Stimulated activated CD4-positive, alpha-beta T cell treated with anti-CD3 and anti-CD28 coated beads, Interleukin-1b, Interleukin-23, amount 100 ng/mL, for 48 hours (primary cell): ENCODE measurements around the gene KXD1.
"Not testable (repeated sequence)": the region's sequence is repeated elsewhere in the genome, so short reads cannot be mapped to it uniquely, and the experiment has no call there.

Experiments used
- DNase-seq: peaks from one replicate; pipeline ENCODE4 v3.0.0-alpha.2; 2020

KXD1 gene

GRCh38 chr19:18587561-18587960 lies 29.9 kb downstream of the KXD1 start:
- DNase-seq, result no peak

- no peak for DNase-seq
Measured at GRCh38 chr19:18587962-18588610, 30.4 kb downstream of the KXD1 start.

DNA sequence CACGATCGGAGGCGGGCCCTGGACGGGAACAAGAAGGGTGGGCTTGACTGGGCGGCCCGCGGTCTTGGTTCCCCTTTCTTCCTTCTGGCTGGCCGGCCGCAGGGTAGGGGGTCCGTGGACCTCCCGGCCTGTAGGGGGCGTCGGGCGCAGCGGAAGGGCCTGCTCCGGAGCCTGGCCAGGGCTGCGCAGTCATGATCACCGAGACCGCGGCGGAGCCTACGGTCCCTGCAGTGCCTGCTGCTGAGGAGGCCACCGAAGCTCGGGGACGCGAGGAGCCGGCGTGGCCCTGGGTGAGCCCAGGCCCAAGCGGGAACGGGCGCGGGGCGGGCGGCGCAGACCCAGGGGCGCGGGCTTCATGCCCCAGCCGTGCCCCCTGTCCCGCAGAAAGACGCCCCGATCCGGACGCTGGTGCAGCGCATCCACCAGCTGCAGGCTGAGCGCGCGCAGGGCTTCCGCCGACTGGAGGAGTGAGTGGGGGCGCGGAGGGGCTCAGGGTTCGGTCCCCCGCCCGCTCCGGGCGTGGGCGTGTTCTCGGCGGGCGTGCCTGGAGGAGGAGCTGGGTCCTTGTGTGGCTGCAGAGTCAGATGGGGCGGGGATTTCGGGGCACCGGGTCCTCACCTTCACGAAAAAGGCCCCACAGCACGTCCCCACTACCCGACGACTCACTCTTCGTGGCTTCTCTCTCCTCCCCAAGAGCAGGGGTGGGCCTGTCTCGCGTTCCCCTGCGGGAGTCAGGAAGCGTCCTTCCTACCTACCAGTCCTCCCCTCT lies 31.1 kb downstream of the KXD1 start, which contains the start of gene REX1BD:
Gene REX1BD, plus strand, starts transcription at position 188 of the 769 bp plus-strand sequence. Its CDS starts 4 bp downstream, at position 192.
- peak; percentile 87 for DNase-seq

- DNase-seq, result peak; percentile 77
Measured at GRCh38 chr19:18589380-18590272, 32.0 kb downstream of the KXD1 start.

- DNase-seq, result peak; percentile 35
Measured at GRCh38 chr19:18590273-18591272, 32.9 kb downstream of the KXD1 start.

- no peak for DNase-seq
Measured at GRCh38 chr19:18591735-18592385, 34.2 kb downstream of the KXD1 start.

- DNase-seq, result not testable (repeated sequence)
Measured at GRCh38 chr19:18592732-18593131, 35.1 kb downstream of the KXD1 start.

DNA sequence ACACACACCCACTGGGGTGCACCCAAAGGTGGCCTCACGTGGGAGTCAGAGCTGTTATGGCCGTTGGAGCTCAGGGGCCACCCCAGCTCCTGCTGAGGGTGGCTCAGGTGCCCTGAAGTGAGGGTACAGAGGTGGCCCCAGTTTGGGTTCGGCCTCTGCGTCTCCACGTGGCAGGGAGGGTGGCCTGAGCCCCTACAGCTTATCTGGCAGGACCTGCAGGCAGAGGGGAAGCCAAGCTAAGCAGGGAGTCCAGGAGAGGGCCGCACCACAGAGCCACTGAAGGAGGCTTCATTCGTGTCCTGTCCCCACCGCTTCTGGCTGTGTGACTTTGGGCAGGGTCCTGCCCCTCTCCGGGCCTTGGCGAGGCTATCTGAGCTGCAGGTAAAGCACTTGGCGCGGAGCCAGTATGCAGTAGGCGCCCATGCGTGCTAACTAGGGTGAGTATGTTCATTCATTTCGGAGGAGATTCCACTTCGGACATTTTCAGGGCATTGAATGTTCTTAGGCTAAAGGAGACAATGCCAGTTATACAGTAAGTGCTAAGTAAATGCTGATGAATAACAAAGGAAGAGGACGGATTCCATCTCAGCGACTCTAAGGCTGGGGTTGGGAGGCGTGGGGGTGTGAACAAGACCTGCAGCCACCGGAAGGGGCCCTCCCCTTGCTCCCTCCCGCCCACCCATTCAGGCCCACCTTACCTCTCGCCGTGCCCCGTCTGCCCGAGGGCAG lies 35.9 kb downstream of the KXD1 start:
- no peak for DNase-seq

DNA sequence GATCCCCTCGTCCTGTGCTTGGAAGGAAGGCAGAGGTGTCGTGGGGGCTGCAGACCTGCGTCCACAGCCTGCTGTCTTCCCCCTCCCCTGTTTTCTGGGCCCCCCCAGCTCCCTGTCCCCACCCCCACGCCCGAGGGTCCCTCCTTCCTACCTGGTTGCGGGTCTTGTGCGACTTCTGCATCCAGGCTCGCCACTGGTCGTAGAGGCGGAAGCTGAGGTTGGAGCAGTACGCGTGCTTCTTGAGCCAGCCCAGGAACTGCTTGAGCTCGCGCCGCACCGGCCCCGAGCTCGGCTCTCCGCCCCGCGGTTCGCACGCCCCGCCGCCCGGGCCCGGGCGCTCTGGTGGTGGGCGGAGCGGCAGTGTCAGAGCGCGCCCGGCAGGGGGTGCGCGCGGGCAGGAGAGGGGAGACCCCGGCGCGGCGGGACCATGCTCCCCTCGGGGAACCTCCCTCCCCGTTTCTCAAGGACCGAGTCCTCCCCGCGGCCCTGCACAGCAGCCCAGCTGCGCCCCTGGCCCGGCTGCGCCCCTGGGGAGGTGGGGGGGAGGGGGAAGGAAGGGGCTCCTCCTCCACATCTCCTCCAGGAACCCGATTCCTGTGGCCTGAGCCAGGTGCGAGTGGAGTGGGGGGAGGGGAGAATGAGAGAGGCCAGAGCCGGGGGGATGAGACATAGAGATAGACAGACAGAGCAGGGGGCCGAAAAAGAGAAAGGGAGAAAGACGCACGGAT lies 36.6 kb downstream of the KXD1 start:
- peak; percentile 67 for DNase-seq

GRCh38 chr19:18594824-18595373 lies 37.2 kb downstream of the KXD1 start:
- no peak for DNase-seq

- no peak for DNase-seq
Measured at GRCh38 chr19:18595475-18595874, 37.8 kb downstream of the KXD1 start.

DNA sequence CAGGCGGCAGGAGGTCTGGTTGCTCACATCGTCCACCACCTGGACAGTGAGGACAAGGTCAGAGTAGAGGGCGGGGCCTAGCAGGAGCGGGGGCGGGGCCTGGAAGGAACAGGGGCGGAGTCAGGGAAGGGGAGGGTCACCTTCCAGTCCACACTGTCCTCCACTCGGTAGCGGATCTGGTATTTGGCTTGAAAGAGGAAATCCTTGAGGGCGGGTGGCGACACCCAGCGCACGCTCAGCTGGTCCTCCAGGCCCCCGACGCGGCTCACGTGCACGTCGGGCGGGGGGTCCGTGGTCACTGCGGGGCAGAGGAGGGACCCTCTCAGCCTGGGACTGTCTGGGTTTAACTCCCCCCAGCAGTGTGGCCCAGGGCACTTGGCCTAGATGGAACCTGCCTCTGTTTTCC lies 39.1 kb downstream of the KXD1 start:
- DNase-seq, result no peak

DNA sequence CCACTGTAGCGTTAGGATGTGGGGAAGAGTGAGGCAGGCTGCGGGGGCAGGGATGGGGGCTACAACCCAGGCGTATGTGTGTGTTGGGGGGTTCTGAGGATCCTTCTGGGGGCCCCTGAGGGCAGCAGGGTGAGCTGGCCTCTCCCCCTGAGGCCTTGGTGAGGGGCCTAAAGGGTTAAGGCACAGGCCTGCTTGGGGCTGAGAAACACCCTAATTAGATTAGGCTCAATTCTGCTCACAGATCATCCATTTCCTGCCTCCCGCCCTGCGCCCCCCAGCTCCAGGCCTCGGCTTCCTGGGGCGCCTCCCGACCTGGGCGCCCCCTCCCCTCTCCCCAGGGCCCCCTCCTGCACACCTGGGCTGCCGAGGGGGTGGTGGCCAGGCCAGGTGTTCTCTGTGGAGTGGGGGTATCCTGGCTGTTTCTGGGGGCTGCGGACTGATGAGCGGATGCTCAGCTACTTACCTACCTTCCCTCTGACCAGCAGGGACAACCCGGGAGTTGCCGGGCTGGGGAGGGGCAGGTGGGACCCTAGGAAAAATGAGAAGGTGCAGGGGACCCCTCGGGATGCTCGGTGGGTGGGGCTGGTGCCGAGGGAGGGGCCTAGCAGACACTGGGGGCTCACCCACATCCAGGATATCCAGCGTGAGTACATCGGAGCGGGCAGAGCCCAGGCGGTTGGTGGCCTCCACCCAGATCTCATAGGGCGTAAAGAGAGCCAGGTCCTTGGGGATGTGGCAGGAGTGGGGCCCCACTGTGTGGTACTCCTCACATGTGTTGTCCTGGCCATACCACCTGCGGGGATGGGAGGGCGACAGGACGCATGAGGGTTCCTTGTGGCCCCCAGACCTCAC lies 40.4 kb downstream of the KXD1 start:
- no peak for DNase-seq

DNA sequence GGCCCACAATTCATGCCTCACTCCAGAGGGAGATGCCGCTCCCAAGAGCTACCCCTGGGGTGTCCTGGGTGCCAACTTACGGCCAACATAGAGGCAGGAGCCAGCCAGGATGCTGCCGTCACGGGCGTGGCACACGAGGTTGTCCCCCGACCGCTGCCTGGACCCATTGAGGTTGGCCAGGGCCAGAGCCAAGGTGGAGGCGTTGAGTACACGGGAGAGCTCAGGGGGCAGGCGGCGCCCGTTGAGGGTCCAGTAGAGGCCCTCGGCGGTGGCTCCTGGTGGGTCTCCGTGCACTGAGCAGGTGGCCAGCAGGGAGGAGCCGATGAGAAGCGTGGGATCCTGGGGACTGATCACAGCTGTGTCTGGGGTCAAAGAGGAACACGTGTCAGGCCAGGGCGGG lies 41.8 kb downstream of the KXD1 start:
- DNase-seq, result no peak

- not testable (repeated sequence) for DNase-seq
Measured at GRCh38 chr19:18600692-18601397, 43.2 kb downstream of the KXD1 start.

DNA sequence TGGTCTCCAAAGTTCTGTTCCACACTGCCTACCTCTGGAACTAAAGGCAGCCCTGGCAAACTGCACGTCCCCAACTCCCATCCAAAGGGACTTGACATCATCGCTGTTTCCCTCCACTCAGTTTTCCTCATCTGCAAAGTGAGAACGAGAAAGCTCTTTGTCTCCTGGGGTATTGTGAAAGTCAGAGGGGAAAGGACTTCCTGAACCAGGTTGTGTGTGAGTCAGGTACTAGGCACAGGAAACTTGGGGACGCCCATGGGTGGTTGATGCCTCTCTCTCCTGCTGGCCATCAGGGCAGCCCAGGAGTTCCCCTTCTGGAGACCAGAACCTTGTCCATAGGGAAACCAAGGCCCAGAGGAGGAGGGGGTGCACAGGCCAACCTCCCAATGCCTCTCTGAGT lies 44.2 kb downstream of the KXD1 start:
- DNase-seq, result no peak

DNA sequence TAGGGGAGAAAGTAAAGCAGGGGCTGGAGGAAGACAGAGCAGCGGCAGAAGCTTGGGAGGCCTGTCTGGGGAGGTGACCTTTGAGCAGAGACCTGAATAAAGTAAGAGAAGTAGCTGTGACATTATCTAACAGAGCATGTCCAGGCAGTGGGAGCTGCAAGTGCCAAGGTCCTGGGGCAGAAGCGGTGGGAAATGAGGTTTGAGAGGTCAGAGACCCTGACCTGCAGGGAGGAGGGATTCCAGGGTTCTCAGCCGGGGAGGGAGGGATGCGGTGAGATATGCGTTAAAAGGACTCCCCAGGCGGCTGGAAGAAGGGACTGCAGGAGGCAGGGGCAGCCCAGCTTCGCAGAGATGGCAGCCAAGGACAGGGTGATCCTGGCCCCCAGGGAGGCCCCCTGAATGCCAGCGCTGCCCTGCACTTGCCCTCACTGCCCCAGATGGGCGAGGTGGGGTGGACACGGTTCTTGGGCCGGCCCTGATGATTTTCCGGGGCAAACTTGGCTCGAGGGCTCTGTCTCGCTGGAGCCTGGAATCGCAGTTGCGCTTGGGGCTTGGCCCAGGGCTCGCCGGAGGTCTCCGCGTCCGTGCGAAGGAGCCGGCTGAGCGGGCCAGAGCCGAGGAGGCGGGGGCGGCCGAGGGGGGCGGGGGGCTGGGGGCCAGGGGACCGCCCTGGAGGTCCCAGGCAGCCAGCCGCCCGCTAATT lies 45.7 kb downstream of the KXD1 start:
- no peak for DNase-seq
